Dedifferentiated amniotic fluid mesenchymal stem cell (primary cell): ENCODE data around the gene NXN.
A peak's percentile ranks its signal among the peaks of the same experiment; 100 is the strongest.
"Not testable (repeated sequence)": the region's sequence is repeated elsewhere in the genome, so short reads cannot be mapped to it uniquely, and the experiment has no call there.

Source experiments
- DNase-seq: peaks from one replicate; pipeline ENCODE4 v3.0.0-alpha.2; 2016; ENCODE audit errors: extremely low spot score

NXN gene

DNA sequence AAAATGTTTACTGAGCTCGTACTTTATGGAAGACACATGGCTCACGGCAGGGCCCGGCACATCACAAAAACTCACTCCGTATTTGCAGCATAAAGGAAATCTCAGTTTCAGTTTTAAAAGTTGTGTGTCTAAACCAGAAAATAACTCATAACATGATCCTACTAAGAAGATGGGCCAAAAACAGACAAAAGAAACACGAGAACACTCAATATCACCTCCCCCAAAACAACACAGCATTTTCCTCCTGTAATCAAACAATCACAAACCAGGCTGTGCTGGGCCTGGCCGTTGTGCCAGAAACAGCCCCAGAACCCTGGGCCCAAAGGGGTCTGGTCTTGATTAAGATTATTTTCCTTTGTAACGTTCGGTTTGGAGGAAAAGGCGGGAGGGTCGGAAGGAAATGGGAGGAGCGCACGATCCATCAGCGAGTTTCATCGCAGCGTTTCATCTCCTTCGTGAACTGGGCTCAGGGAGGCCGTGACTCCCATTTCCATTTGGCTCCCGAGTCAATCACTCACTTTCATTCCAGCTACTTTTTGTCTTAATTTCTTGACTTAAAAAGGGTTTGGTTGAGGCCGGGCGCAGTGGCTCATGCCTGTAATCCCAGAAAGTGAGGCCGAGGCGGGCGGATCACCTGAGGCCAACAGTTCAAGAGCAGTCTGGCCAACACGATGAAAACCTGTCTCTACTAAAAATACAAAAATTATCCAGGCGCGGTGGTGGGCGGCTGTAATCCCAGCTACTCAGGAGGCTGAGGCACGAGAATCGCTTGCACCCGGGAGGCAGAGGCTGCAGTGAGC is 61.4 kb downstream of the NXN start:
- DNase-seq = no peak

GRCh38 chr17:917391-917811 is 62.2 kb downstream of the NXN start:
- no peak for DNase-seq

DNA sequence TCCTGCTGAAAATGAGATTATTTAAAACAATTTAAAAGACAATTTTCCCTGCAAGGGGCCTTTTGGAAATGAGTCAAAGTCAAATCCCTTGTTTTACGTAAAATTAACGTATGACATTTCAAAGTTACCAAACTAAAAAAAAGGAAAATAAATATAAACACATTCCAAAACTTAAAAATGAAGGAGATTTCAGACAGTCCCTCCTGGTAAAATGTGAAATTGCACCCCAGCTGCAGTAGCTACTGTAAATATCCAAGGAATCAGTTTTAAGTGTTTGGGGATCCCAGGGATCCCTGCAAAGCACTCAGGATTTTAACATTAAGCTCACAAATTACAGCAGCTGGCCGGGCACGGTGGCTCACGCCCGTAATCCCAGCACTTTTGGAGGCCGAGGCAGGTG is 63.3 kb downstream of the NXN start:
- no peak for DNase-seq

DNA sequence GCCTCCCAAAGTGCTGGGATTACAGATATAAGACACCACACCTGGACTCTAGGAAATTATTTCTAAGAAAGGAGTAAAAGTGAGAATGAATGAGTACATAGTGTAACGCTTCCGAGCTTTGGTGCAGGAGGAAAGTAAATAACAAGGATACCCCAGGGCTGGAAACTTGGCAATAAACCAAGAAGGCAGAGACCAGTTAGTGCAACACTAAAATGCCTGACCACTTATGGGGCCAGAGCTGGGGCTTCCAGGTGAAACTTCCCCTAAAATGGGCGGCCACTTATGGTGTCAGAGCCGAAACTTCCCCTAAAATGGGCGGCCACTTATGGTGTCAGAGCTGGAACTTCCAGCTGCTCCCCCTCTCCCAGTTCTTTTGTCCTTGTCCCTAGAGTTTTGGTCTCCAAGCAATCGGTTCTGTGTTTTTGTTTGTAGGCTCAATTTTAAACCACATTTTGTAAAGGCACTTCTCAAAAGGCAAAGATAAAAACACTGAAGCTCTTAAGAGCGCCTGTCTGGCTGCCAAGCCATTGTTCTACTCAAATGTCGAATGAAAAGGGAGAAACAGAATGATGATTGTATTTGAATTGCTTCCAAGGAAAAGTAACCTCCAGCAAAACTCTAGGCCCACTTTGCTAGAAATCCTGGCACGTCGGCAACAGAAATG is 63.9 kb downstream of the NXN start:
- no peak for DNase-seq

DNA sequence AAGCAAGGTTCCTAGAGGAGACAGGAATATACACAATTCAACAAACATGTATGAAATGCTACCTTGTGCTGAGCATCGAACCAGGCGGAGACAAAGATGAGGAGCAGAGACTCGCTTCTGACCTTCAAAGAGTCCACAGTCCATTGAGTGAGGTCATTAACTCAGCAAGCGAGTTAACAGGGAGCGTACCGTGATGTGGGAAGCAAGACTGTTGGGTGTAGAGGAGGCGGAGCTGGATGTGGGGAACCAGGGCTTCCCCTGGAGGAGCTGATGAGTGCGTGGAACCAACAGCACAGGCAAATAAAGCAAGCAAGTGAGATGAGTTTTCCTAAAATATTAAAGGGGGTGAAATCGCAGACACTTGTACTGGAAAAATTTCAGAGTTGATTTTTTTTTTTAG is 65.0 kb downstream of the NXN start:
- no peak for DNase-seq

DNA sequence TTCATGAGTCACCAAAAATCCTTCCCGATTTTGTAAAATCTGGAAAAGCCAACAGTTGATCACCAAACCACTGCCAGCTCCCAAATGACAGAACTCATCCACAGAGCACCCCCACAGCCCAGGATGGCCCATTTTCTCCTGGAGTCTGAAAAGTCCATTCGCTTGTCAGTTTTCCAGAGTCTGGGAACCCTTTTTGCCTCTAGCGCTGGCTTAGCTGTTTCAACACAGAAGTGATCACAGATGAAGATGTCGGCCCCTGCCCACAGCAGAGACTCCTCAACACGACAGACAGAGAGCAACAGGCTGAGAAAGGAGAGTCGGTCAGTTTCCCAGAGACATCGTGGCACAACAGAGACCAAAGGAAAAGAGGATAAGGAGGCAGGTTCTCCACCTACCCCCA is 66.4 kb downstream of the NXN start:
- DNase-seq = no peak

DNA sequence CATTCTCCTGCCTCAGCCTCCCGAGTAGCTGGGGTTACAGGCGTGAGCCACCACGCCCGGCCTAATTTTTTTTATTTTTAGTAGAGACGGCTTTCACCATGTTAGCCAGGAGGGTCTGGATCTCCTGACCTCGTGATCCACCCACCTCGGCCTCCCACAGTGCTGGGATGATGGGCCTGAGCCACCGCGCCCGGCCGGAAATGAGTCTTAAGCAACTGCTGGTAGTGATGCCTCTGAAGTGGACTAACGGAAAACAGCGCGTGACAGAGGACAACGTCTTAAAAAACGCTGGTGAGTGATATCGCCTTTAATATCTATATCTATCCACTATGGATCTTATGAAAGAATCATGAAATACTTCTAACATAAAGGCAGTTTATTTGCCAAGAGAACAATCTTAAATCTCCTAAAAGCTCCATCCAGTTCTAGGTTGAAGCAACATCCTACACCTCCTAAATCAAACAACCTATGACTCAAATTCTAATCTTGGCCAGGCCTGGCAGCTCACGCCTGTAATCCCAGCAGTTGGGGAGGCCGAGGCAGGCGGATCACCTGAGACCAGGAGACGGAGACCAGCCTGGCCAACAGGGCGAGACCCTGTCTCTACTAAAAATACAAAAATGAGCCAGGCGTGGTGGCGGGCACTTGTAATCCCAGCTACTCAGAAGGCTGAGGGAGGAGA is 69.8 kb downstream of the NXN start:
- no peak for DNase-seq

GRCh38 chr17:907725-908124 is 71.9 kb downstream of the NXN start:
- DNase-seq = no peak

- DNase-seq = not testable (repeated sequence)
Observed at GRCh38 chr17:905708-906107, 73.9 kb downstream of the NXN start.

GRCh38 chr17:903691-904481 is 75.7 kb downstream of the NXN start:
- peak; percentile 94 for DNase-seq

GRCh38 chr17:902463-902862 is 77.1 kb downstream of the NXN start:
- DNase-seq = no peak

DNA sequence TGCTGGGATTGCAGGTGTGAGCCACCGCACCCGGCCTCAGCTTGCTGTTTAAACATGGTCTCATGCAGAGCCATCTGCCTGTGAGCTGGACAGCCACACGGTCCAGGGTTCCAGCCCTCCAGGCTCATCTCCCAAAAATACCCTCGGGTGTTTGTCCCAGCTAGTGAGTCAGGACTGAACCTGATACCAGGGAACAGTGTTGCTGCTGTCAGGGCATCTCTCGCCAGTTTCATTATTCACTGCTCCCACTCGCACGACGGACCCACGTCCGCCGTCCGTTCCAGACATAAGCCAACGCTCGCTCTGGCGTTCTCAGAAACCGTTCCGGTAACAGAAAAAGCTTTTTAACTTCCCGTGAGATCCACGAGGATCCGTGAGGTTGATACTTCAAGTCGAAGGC is 77.6 kb downstream of the NXN start:
- DNase-seq = no peak

DNA sequence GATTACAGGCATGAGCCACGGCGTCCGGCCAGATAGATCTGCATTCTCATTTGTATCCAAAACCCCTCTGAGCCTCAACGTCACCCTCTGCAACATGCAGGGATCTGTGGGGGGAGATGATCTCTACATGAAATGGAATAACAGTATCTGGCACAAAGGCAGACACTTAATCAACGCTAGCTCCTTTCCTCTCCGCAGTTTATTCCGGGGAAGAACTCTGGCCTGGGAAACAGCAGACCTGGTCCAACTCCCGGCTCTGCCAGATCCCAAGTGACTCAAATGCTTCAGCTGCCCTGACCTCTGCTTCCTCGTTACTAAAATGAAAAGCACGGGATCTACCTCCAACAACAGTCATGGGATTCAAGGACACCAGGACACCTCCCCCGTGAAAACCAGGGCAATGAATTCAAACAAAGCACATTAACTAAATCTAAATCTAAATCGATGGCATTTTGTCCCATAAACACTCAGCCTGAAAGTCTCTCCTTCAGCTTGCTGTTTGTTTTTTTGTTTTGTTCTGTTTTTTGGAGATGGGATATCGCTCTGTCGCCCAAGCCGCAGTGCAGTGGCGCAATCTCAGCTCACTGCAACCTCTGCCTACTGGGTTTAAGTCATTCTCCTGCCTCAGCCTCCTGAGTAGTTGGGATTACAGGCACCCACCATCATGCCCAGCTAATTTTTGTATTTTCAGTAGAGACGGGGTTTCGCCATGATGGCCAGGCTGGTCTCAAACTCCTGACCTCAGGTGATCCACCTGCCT is 78.2 kb downstream of the NXN start:
- no peak for DNase-seq

DNA sequence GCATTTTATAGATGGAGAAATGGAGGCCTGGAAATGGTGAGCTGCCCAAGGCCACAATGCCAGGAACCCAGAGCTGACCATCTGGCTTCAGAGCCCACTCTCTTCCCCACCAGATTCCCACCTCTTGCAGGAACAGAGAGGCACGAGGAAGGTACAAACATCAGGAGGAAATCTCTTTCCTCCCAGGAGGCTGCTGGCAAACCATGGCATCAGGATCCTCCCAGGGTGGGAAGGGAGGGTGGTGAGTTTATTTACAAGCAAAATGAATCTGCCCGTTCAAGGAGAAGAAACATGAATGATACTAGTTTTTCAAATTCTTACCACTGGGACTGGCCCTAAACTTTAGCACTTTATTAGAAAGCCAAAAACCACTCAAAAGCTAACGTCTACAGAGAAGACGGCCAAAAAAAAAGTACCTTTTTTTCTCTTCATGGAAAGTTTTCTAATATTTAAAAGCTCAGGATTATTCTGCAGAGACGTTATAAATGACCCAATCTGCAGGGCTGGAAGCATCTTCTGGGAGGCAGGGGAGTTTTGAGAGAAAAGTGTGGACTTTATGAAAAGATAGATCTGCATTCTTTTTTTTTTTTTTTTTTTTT is 79.1 kb downstream of the NXN start:
- DNase-seq = no peak

GRCh38 chr17:897970-898619 is 81.5 kb downstream of the NXN start:
- no peak for DNase-seq

GRCh38 chr17:896953-897661 is 82.5 kb downstream of the NXN start:
- no peak for DNase-seq

GRCh38 chr17:896454-896853 is 83.1 kb downstream of the NXN start:
- DNase-seq = no peak

DNA sequence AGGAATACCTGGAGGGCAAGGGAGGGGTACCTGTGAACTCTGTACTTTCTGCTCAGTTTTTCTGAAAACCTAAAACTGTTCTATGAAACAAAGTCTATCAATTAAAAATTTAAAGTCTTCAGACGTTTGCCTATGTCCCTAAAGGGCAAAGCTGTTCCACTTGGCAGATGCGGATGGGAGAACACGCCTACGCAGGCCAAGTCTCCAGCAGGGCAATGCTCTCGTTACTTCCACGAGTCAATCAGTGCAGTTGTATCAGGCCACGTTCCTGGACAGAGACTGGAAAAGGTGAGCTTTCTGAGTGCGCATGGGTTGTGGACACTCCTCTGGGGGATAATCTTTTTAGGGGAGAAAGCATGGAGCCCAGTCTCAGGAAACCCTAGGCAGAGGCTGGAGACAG is 86.6 kb downstream of the NXN start:
- DNase-seq = no peak

GRCh38 chr17:888998-889441 is 90.6 kb downstream of the NXN start:
- DNase-seq = no peak
